K562 treated with DMSO at 1 percent for 24 hours (cell line): ENCODE results near the gene PRUNE2. TPM values are rescaled to one million over a fixed set of nuclear protein-coding genes. Genes with fewer than 3 reads are reported as not detected.

Source experiments
- total RNA-seq: library from RNA; unstranded; fragments of 300-600 nt; gene quantifications from 2 replicates; pipeline ENCODE4 v1.2.3, GENCODE V29; 2022; ENCODE audit warnings: low read depth; ENCODE audit not compliant: insufficient read depth

PRUNE2 gene, protein sequence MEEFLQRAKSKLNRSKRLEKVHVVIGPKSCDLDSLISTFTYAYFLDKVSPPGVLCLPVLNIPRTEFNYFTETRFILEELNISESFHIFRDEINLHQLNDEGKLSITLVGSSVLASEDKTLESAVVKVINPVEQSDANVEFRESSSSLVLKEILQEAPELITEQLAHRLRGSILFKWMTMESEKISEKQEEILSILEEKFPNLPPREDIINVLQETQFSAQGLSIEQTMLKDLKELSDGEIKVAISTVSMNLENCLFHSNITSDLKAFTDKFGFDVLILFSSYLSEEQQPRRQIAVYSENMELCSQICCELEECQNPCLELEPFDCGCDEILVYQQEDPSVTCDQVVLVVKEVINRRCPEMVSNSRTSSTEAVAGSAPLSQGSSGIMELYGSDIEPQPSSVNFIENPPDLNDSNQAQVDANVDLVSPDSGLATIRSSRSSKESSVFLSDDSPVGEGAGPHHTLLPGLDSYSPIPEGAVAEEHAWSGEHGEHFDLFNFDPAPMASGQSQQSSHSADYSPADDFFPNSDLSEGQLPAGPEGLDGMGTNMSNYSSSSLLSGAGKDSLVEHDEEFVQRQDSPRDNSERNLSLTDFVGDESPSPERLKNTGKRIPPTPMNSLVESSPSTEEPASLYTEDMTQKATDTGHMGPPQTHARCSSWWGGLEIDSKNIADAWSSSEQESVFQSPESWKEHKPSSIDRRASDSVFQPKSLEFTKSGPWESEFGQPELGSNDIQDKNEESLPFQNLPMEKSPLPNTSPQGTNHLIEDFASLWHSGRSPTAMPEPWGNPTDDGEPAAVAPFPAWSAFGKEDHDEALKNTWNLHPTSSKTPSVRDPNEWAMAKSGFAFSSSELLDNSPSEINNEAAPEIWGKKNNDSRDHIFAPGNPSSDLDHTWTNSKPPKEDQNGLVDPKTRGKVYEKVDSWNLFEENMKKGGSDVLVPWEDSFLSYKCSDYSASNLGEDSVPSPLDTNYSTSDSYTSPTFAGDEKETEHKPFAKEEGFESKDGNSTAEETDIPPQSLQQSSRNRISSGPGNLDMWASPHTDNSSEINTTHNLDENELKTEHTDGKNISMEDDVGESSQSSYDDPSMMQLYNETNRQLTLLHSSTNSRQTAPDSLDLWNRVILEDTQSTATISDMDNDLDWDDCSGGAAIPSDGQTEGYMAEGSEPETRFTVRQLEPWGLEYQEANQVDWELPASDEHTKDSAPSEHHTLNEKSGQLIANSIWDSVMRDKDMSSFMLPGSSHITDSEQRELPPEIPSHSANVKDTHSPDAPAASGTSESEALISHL (N-terminal part only)
- total RNA-seq = 0.79 and 1.2 TPM in 2 replicates

DNA sequence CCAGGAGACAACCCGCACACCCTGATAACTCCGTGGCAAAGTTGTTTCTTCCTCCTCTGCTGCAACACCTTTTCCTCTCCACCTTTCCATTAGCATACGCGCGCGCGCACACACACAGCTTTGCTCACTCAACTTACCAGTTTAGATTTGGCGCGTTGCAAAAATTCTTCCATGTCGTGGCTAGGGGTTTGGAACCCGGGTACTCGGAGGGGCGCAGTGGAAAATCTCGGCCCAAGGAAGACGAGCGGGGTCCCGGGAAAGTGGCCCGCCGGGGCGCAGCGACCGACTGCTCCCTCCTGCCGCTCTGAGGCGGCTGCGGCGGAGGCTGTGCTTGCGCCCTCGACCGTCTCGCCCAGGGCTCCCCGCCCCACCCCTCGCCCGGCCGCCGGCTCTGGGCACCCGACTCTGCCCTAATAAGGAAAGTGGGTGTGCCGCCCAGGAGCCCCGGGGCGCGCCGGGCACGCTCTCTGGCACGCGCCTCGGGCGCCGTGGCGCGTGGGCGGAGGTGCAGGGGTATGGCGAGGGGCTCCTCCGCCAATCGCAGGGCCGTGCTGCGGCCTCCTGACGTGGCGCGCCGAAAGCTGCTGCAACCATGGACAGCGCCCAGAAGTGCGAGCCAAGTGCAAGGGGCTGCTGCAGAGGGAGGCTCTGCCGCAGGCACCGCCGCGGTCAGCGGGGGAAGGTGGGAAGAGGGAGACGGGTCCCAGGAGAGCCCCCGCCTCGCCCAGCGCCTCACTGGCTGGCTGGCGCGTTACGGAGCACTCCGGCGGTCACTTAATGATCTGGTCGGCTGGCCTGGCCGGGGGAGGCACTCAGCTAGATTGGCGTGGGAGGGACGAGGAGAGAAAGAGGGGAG lies at the start of gene PRUNE2:
PRUNE2 (minus strand) TSS at position 324 of the 856 bp plus-strand sequence; CDS start at position 173, 151 bp downstream.

DNA sequence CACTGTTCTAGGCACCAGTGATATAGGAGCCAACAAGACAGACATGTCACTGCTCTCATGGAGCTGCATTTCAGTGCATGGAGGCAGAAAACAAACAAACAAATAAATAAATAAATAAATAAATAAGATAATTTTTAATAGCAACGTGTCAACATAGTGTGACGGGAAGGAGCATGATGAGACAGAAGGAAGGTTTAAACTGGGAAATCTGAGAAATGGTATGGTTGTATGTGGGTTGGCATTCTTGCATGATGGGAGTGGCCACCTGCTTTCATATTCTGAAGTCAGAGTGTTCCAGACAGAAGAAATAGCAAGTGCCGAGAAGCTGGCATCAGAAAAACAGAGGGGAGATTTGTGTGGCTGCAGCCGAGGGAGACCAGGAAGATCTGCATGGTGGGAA lies 141.8 kb downstream of the PRUNE2 start, which contains the start of gene PCA3:
PCA3 (plus strand) TSS at position 301 of the 400 bp plus-strand sequence.

Other genes starting within 250 kb of the PRUNE2 start
- not detected in 2 replicates for gene PCA3, start 141.7 kb downstream of the PRUNE2 start, total RNA-seq
- gene FOXB2, start 113.5 kb upstream of the PRUNE2 start, total RNA-seq = not detected in 2 replicates